ENCODE measurements around the gene C10orf120. TPM values are rescaled to one million over a fixed set of nuclear protein-coding genes. Genes with fewer than 3 reads are reported as not detected.

C10orf120 gene
- total RNA-seq, 1 donor from 2014 or later = not detected

DNA sequence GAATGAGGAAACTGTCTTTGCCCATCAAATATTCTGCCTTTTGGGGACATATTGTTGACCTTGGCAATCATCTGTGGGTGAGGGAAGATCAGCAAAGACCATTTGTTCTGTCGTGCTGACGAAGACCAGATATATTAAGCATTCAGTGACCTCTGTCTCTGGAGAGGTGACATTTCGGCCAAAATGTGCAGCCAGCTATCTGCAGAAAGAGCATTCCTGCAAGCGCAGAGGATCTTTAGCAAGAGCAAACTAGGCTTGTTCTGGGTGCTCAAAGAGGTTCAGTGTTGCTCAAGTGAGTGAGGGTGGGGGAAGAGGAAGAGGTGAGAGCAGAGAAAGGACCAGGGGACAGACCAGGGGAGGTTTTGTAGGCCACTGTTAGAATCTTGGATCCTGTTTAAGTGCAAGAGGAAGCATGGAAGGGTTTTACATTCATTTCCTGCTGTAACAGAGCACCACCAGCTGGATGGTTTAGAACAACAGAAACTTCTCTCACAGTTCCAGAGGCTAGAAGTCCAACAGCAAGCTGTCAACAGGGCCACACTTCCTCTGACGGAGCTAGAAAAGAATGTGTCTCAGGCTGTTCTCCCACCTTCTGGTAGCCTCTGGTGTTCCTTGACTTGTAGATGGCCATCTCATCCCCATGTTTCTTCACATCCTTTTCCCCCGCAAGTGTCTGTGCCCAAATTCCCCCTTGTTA is 11.2 kb downstream of the C10orf120 start:
- no peak overlapping the region for H3K4me3 Mint-ChIP-seq
- no peaks in the 10 kb centered on the region for H3K36me3 Mint-ChIP-seq (ENCODE audit: low read depth)
- H3K4me1 Mint-ChIP-seq = no peaks in the 10 kb centered on the region
- intact Hi-C loops (cut with micrococcal nuclease) = no loop called here
- no peak overlapping the region for H3K27ac Mint-ChIP-seq
- peaks cover 2% of the 10 kb centered on the region for H3K27me3 Mint-ChIP-seq
- no peaks in the 10 kb centered on the region for H3K9me3 Mint-ChIP-seq
- no peak for DNase-seq

GRCh38 chr10:122682522-122682921 is 17.1 kb downstream of the C10orf120 start:
- H3K27ac Mint-ChIP-seq = no peak overlapping the region
- no peak for DNase-seq
- no peaks in the 10 kb centered on the region for H3K9me3 Mint-ChIP-seq
- intact Hi-C loops (cut with micrococcal nuclease) = no loop called here
- peaks cover 2% of the 10 kb centered on the region for H3K27me3 Mint-ChIP-seq
- no peak overlapping the region for H3K4me3 Mint-ChIP-seq
- H3K36me3 Mint-ChIP-seq (ENCODE audit: low read depth) = no peaks in the 10 kb centered on the region
- H3K4me1 Mint-ChIP-seq = no peaks in the 10 kb centered on the region

DNA sequence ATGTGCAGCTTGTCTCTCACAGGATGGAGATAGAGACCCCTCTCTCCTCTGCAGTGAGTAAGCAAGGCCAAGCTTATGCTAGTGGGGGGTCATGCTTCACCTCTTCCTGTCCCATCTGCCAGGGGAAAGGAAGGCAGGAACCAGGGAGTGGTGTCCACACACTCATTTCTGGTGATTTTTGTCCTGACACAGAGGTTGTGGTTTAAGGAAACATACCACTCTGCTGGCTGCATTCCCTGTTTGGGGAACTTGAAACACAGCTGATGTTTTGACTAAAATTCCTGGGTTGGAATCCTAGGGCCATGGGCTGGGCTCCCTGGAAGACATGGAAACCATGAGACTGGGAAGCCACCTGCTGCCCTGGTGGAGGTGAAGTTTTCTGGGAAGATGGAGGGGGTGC is 21.4 kb downstream of the C10orf120 start:
- Mint-ChIP-seq H3K4me3 (no peak overlapping the region), H3K27me3 (no peaks in the 10 kb centered on the region), H3K27ac (no peak overlapping the region), H3K9me3 (no peaks in the 10 kb centered on the region), H3K36me3 (ENCODE audit: low read depth) (no peaks in the 10 kb centered on the region), H3K4me1 (no peaks in the 10 kb centered on the region)
- no peak for DNase-seq
- intact Hi-C loops (cut with micrococcal nuclease) = no loop called here

DNA sequence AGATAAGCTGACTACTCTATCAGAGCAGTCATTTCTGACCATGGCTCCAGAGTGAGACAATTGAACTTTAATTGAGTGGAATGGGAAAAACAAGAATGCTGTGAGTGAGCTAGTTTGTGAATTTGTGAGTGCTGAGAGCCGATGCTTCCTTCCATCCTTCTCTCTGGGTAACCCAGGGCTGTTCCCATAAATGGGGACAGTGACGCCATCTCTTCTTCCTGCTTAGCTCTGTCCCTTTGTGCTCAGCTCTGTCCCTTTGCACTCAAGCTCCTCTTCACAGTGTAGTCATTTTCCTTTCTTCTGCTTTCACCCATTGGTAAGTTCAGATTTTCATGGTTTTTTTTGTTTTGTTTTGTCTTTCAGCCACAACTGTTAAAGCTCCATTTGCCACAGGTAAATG is 24.4 kb downstream of the C10orf120 start:
- intact Hi-C loops (cut with micrococcal nuclease) = no loop called here
- H3K36me3 Mint-ChIP-seq (ENCODE audit: low read depth) = no peaks in the 10 kb centered on the region
- DNase-seq = no peak

GRCh38 chr10:122674781-122675180 is 24.9 kb downstream of the C10orf120 start:
- H3K36me3 Mint-ChIP-seq (ENCODE audit: low read depth) = no peaks in the 10 kb centered on the region
- H3K27ac Mint-ChIP-seq = no peak overlapping the region
- H3K27me3 Mint-ChIP-seq = no peaks in the 10 kb centered on the region
- no peaks in the 10 kb centered on the region for H3K4me1 Mint-ChIP-seq
- intact Hi-C loops (cut with micrococcal nuclease) = no loop called here
- no peaks in the 10 kb centered on the region for H3K9me3 Mint-ChIP-seq
- H3K4me3 Mint-ChIP-seq = no peak overlapping the region
- no peak for DNase-seq

More for the DNA sequence above, 24.4 kb downstream of the C10orf120 start:
- Mint-ChIP-seq H3K9me3 (no peaks in the 10 kb centered on the region), H3K4me1 (no peaks in the 10 kb centered on the region), H3K4me3 (no peak overlapping the region), H3K27ac (no peak overlapping the region), H3K27me3 (no peaks in the 10 kb centered on the region)

DNA sequence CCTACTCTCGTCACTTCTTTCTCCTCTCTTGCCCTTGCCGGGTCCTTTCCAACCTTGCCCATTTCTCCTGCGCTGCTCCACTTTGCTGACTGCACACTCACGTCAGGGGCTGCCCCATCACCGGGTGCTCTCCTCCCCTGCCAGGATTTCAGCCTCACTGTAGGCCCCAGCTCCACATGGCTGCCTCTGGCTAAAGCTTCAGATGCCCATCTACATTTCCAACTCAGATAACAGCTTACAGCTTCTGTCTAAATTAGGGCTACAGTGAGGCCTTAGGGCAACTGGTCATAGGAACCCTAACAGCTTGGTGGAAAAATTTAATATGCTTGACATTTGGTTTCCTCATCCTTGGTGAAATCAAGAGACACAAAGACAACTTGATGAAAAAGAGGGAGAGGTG is 25.9 kb downstream of the C10orf120 start:
- Mint-ChIP-seq H3K27ac (no peak overlapping the region), H3K36me3 (ENCODE audit: low read depth) (no peaks in the 10 kb centered on the region), H3K4me1 (no peaks in the 10 kb centered on the region), H3K4me3 (no peak overlapping the region), H3K27me3 (no peaks in the 10 kb centered on the region), H3K9me3 (no peaks in the 10 kb centered on the region)
- intact Hi-C loops (cut with micrococcal nuclease) = no loop called here
- no peak for DNase-seq

DNA sequence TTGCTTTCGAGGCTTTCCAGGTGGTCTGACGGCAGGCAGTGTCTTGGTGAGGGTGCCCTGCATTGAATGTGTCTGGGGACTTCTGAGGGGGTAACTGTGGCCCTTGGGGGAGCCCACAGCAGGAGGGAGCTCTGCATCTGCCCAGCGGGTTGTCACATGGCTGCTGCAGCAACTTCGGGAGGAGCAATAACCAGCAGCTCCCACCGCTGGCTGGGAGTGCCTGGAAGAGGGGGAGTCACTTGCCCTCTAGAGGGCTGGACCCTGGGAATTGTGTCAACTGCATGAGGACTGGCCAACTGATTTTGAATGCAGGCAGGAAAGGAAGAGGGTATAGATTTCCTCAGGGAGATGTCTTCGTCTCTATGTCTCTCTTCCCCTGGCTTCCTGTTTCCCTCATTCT is 26.4 kb downstream of the C10orf120 start:
- Mint-ChIP-seq H3K9me3 (no peaks in the 10 kb centered on the region), H3K4me3 (no peak overlapping the region), H3K36me3 (ENCODE audit: low read depth) (no peaks in the 10 kb centered on the region), H3K27ac (no peak overlapping the region), H3K27me3 (no peaks in the 10 kb centered on the region), H3K4me1 (no peaks in the 10 kb centered on the region)
- no peak for DNase-seq
- intact Hi-C loops (cut with micrococcal nuclease) = no loop called here

GRCh38 chr10:122672655-122673054 is 27.0 kb downstream of the C10orf120 start:
- intact Hi-C loops (cut with micrococcal nuclease) = no loop called here
- Mint-ChIP-seq H3K4me1 (no peaks in the 10 kb centered on the region), H3K36me3 (ENCODE audit: low read depth) (no peaks in the 10 kb centered on the region), H3K9me3 (no peaks in the 10 kb centered on the region), H3K27ac (no peak overlapping the region), H3K4me3 (no peak overlapping the region), H3K27me3 (peaks cover 2% of the 10 kb centered on the region)
- DNase-seq = no peak

DNA sequence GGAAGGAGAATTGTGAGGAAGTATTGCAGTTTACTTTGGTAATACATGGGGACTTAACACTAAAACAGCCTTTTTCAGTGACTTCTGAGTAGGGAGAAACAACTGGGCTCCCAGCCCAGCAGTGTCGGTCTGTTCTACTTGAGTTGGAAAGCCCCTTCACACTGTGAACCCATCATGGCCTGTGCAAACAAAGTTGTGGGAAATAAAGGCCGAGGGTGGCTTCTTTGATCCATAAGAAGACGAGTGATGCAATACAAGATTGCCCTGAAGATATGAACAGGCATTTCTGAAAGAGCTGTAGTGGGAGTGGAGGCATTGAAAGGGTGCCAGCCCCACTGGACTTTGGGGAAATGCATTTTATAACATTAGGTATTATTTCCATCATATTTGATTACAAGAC is 28.3 kb downstream of the C10orf120 start:
- no peak overlapping the region for H3K4me3 Mint-ChIP-seq
- H3K27me3 Mint-ChIP-seq = peaks cover 3% of the 10 kb centered on the region

DNA sequence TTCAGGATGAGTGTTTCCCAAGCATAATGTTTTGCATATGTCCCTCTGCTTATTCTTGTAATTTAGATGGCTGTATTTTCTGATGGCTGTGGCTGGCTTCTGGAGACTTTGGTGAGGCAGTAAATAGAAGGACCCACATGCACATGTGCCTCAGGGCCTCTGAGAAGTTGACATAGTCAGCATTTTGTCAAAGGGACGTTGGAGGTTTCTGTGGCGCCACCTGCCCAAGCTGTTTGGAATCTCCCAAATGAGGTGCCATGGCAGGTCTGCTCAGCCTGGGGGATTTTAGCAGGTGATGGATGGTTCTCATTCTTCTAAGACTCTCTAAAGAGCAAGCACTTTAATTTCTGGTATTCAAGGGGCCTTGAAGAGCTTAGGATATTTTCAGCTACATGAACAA is 29.8 kb downstream of the C10orf120 start:
- H3K4me1 Mint-ChIP-seq = no peaks in the 10 kb centered on the region
- intact Hi-C loops (cut with micrococcal nuclease) = no loop called here
- H3K27me3 Mint-ChIP-seq = peaks cover 3% of the 10 kb centered on the region
- no peak overlapping the region for H3K4me3 Mint-ChIP-seq
- no peak overlapping the region for H3K27ac Mint-ChIP-seq
- no peaks in the 10 kb centered on the region for H3K36me3 Mint-ChIP-seq (ENCODE audit: low read depth)
- DNase-seq = no peak
- H3K9me3 Mint-ChIP-seq = no peaks in the 10 kb centered on the region

More for the DNA sequence above, 28.3 kb downstream of the C10orf120 start:
- no peak overlapping the region for H3K27ac Mint-ChIP-seq
- no peaks in the 10 kb centered on the region for H3K9me3 Mint-ChIP-seq
- no peak for DNase-seq
- no peaks in the 10 kb centered on the region for H3K4me1 Mint-ChIP-seq
- no peaks in the 10 kb centered on the region for H3K36me3 Mint-ChIP-seq (ENCODE audit: low read depth)
- intact Hi-C loops (cut with micrococcal nuclease) = no loop called here

DNA sequence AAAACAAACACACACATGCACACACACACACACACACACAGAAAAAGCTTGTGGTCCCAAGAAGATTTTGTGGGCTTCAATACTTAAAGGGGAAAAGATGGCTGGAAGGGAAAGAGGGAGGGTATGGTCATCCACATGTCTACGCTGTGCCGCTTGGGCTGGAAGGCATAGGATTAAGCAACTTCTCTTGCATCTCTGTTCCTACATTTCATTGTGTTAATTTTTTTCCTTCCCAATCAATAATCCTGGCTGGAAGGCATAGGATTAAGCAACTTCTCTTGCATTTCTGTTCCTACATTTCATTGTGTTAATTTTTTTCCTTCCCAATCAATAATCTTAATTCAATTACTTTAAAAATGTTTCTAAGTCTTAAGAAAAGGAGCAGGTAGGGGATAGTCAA is 30.6 kb downstream of the C10orf120 start:
- DNase-seq = no peak

GRCh38 chr10:122665946-122666345 is 33.7 kb downstream of the C10orf120 start:
- no peak for DNase-seq
- Mint-ChIP-seq H3K4me1 (no peaks in the 10 kb centered on the region), H3K27ac (no peak overlapping the region), H3K4me3 (no peak overlapping the region), H3K36me3 (ENCODE audit: low read depth) (no peaks in the 10 kb centered on the region), H3K9me3 (no peaks in the 10 kb centered on the region), H3K27me3 (peaks cover 3% of the 10 kb centered on the region)
- intact Hi-C loops (cut with micrococcal nuclease) = no loop called here

More for the DNA sequence above, 30.6 kb downstream of the C10orf120 start:
- H3K27me3 Mint-ChIP-seq = peaks cover 3% of the 10 kb centered on the region
- no peaks in the 10 kb centered on the region for H3K4me1 Mint-ChIP-seq
- no peaks in the 10 kb centered on the region for H3K36me3 Mint-ChIP-seq (ENCODE audit: low read depth)
- H3K4me3 Mint-ChIP-seq = no peak overlapping the region
- no peak overlapping the region for H3K27ac Mint-ChIP-seq
- no peaks in the 10 kb centered on the region for H3K9me3 Mint-ChIP-seq
- intact Hi-C loops (cut with micrococcal nuclease) = no loop called here

DNA sequence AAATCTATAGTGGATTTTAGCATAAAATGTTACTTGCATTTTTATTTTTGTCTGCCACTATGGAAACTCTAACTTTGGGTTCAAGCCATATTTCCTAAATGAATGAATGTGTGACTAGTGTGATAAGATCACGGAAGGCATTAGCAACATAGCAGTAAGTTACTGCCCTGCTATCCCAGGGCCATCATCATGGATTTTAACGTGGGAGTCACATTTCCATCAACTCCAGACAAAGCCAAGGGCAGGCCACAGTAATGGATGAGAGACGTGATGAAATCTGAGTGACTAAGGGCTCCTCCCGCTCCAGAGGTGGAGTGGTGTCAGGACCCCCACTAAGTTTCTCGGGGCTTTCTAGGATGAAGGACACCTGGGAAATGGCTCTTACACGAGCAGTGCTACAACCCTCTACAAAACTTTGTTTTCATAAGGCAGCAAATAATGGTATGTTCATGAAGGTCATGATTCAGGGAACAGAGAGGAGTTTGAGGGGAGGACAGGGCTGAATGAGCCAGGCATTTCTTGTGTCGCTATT is 34.3 kb downstream of the C10orf120 start:
- H3K4me3 Mint-ChIP-seq = no peak overlapping the region
- peaks cover 3% of the 10 kb centered on the region for H3K27me3 Mint-ChIP-seq
- DNase-seq = no peak
- H3K4me1 Mint-ChIP-seq = no peaks in the 10 kb centered on the region
- H3K27ac Mint-ChIP-seq = no peak overlapping the region
- no peaks in the 10 kb centered on the region for H3K9me3 Mint-ChIP-seq
- no peaks in the 10 kb centered on the region for H3K36me3 Mint-ChIP-seq (ENCODE audit: low read depth)
- intact Hi-C loops (cut with micrococcal nuclease) = no loop called here

DNA sequence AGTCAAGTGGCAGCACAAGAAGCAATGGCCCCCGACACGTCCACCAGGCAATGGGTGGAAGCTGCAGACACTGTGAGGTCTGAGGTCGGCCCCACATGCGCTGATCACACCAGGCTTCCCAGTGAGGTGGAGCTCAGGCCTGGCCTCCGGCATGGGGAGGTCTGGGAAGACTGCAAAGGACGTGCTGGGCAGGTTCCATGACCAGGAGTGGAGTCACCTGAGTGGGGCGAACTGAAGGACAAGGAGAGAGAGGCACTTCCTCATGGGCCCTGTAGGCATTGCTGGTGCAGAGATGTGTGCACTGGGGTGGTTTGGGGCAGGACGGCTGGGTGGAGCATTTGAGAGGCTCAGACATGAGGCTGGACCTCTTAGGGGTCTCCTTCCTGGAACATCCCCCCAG is 35.1 kb downstream of the C10orf120 start:
- DNase-seq = no peak
- Mint-ChIP-seq H3K4me1 (no peaks in the 10 kb centered on the region), H3K9me3 (no peaks in the 10 kb centered on the region), H3K36me3 (ENCODE audit: low read depth) (no peaks in the 10 kb centered on the region), H3K4me3 (no peak overlapping the region), H3K27ac (no peak overlapping the region), H3K27me3 (peaks cover 3% of the 10 kb centered on the region)
- intact Hi-C loops (cut with micrococcal nuclease) = no loop called here

All from activated CD4-positive, alpha-beta T cell treated with anti-CD3 and anti-CD28 coated beads, Interleukin-2, amount 10 ng/mL, durations not matched to agents 24 days and 14 days (primary cell).